Stimulated activated CD8-positive, alpha-beta memory T cell treated with anti-CD3 and anti-CD28 coated beads, Interleukin-2, amount 100 ng/mL, for 48 hours (primary cell): ENCODE results near the gene OTUD5.

Experiments used
- DNase-seq, 2 donors: peaks; one replicate each; pipeline ENCODE4 v3.0.0-alpha.2; 2020; ENCODE audit warnings: low read depth in 2 of 2

The OTUD5 gene

GRCh38 chrX:48972220-48973164 is 15.1 kb upstream of the OTUD5 start:
- DNase-seq: peak in 1 of 2 donors; percentile 5

GRCh38 chrX:48971249-48972219 is 14.1 kb upstream of the OTUD5 start, which contains the start of gene KCND1:
Gene KCND1, minus strand, starts transcription at chrX:48971844. Its CDS starts 1,573 bp downstream, at chrX:48970271.
- DNase-seq: no peak

- no peak for DNase-seq
These were observed 12.1 kb upstream of the OTUD5 start for GRCh38 chrX:48969471-48969870.

- no peak for DNase-seq
These were observed 11.0 kb upstream of the OTUD5 start for GRCh38 chrX:48968377-48968776.

- DNase-seq: no peak
These were observed 9.6 kb upstream of the OTUD5 start for GRCh38 chrX:48966796-48967579.

GRCh38 chrX:48965959-48966358 is 8.6 kb upstream of the OTUD5 start:
- DNase-seq: no peak

GRCh38 chrX:48961585-48962091 is 4.2 kb upstream of the OTUD5 start:
- no peak for DNase-seq

GRCh38 chrX:48960291-48960690 is 2.9 kb upstream of the OTUD5 start:
- no peak for DNase-seq

- DNase-seq: no peak
These were observed 1.3 kb upstream of the OTUD5 start for GRCh38 chrX:48958635-48959094.

- DNase-seq: peak; percentile 82 to 85
These were observed 624 bp upstream of the OTUD5 start for GRCh38 chrX:48957827-48958634.

- no peak for DNase-seq
These were observed 536 bp downstream of the OTUD5 start for GRCh38 chrX:48956728-48957414.

GRCh38 chrX:48948589-48948988 is 8.8 kb downstream of the OTUD5 start:
- DNase-seq: no peak

- no peak for DNase-seq
These were observed 11.7 kb downstream of the OTUD5 start for GRCh38 chrX:48945517-48946348.

GRCh38 chrX:48942895-48943294 is 14.5 kb downstream of the OTUD5 start:
- DNase-seq: no peak

GRCh38 chrX:48940404-48940955 is 16.9 kb downstream of the OTUD5 start:
- no peak for DNase-seq

GRCh38 chrX:48939524-48940228 is 17.7 kb downstream of the OTUD5 start:
- DNase-seq: no peak

GRCh38 chrX:48938721-48939425 is 18.5 kb downstream of the OTUD5 start:
- peak; percentile 61 to 65 for DNase-seq
